Transverse colon (tissue), 4 donors: ENCODE data around the gene ALOX15B.

Experiments
- POLR2AphosphoS5 ChIP-seq, 3 donors: sonication (generic); formaldehyde crosslinking; IDR thresholded peaks; one replicate each; pipeline ENCODE4 v1.6.1; 2016; ENCODE audit warnings: antibody characterized with exemption in 3 of 3
- TF ChIP-seq, protein P1 (sequence below), 5 experiments: fragments of 200-600 bp in 3 of 5; fragments of 450-650 bp in 2 of 5; sonication (generic) in 3 of 5; IDR thresholded peaks; 1 replicate in 2 of 5; 2 replicates in 3 of 5; pipeline ENCODE4 v1.5.1; 2016 to 2017; ENCODE audit warnings: antibody characterized with exemption in 5 of 5, inconsistent platforms in 3 of 5, mild to moderate bottlenecking in 2 of 5, moderate library complexity in 1 of 5

DNA sequence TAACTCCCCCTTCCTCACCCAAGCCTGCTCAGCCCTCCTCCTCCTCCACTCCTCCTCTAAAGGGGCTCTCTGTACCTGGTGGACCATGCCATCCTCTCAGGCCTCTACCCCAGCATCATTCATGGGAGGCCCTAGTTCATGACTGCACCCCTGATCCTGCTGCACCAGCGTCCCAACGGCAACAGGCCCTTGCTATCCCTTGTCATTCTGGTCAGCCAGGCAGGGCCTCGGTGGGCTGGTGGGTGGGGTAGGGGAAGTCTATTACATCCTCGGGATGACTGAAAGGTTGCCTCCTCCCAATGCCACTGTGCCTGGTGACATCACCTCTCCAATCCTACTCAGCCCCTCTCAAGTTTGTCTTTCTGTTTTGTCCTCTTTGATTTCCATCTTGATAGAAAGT, 28.9 kb downstream of the ALOX15B start:
- TF ChIP-seq, protein P1, sequence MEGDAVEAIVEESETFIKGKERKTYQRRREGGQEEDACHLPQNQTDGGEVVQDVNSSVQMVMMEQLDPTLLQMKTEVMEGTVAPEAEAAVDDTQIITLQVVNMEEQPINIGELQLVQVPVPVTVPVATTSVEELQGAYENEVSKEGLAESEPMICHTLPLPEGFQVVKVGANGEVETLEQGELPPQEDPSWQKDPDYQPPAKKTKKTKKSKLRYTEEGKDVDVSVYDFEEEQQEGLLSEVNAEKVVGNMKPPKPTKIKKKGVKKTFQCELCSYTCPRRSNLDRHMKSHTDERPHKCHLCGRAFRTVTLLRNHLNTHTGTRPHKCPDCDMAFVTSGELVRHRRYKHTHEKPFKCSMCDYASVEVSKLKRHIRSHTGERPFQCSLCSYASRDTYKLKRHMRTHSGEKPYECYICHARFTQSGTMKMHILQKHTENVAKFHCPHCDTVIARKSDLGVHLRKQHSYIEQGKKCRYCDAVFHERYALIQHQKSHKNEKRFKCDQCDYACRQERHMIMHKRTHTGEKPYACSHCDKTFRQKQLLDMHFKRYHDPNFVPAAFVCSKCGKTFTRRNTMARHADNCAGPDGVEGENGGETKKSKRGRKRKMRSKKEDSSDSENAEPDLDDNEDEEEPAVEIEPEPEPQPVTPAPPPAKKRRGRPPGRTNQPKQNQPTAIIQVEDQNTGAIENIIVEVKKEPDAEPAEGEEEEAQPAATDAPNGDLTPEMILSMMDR (IDR thresholded peaks at IDR 0.05) = no peak
- no peak for TF ChIP-seq POLR2AphosphoS5 (IDR thresholded peaks at IDR 0.05)
